PFSK-1 (cell line): ENCODE measurements around the gene GALR2.

Experiments used
- FOXP2 ChIP-seq: optimal IDR thresholded peaks from 2 replicates; pipeline ENCODE3; 2011; ENCODE audit warnings: borderline replicate concordance, control low read depth, inconsistent platforms; ENCODE audit not compliant: insufficient read depth; ENCODE audit errors: extremely low read length, extremely low read depth
- POLR2AphosphoS5 ChIP-seq: IDR thresholded peaks from 2 replicates; pipeline ENCODE4 v1.6.1; 2012; ENCODE audit warnings: low read depth, mild to moderate bottlenecking, control low read depth, low read length, moderate library complexity
- SIN3A ChIP-seq: IDR thresholded peaks from 2 replicates; pipeline ENCODE4 v1.6.1; 2012; ENCODE audit warnings: mild to moderate bottlenecking, low read length, moderate library complexity, borderline replicate concordance; ENCODE audit not compliant: insufficient read depth
- TAF1 ChIP-seq: IDR thresholded peaks from 2 replicates; pipeline ENCODE4 v1.6.1; 2012; ENCODE audit warnings: low read length, control low read depth, borderline replicate concordance; ENCODE audit not compliant: insufficient read depth
- TF ChIP-seq, protein P1 (sequence below), 2 experiments: IDR thresholded peaks; 2 replicates each; pipeline versions ENCODE4 v1.6.1 to v1.8.0; 2011 to 2012; ENCODE audit warnings: low read depth in 2 of 2, low read length in 2 of 2, control low read depth in 1 of 2, inconsistent platforms in 1 of 2, mild to moderate bottlenecking in 1 of 2, moderate library complexity in 1 of 2; ENCODE audit not compliant: insufficient read depth in 1 of 2

The GALR2 gene

DNA sequence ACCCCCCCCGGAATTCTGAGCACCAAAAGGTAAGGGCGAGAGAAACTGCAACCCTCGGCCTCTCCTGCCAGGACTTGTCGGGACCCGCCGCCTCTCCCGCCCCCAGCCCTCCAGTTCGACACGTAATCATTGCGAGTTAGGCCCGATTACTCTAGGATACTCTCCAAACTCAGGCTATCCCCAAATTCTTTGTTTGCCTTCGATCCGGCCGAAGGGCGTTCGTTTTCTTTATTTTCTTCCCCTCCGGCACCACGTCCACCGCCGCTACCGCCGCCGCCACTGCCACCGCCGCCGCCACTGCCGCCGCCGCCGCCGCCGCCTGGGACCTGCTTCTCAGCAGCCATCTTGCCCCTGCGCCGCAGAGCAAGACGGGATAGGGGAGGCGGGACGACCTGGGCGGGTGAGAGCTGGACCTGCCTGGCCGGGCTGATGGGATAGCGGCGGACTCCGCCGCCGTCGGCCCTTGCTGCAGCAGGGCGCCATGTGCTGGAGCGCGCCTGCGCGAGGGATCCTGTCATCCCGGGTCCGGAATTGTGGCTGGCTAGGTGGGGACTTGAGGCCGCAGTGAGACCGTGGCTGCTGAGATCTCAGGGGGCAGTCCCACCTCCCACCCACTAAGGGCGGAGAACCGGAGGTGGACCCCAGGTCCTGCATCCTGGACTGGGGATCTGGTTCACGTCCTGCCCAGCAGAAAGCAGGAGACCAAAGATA lies 2.3 kb upstream of the GALR2 start, which contains the start of gene SRP68:
TSS of gene SRP68 (minus strand) at position 370 of the 711 bp plus-strand sequence. CDS start at position 344, 26 bp downstream.
- TF ChIP-seq FOXP2 = peak; percentile 86
- TF ChIP-seq POLR2AphosphoS5 = peak; percentile 92
- no peak for TF ChIP-seq SIN3A
- peak; percentile 90 for TF ChIP-seq TAF1
- TF ChIP-seq, protein P1, sequence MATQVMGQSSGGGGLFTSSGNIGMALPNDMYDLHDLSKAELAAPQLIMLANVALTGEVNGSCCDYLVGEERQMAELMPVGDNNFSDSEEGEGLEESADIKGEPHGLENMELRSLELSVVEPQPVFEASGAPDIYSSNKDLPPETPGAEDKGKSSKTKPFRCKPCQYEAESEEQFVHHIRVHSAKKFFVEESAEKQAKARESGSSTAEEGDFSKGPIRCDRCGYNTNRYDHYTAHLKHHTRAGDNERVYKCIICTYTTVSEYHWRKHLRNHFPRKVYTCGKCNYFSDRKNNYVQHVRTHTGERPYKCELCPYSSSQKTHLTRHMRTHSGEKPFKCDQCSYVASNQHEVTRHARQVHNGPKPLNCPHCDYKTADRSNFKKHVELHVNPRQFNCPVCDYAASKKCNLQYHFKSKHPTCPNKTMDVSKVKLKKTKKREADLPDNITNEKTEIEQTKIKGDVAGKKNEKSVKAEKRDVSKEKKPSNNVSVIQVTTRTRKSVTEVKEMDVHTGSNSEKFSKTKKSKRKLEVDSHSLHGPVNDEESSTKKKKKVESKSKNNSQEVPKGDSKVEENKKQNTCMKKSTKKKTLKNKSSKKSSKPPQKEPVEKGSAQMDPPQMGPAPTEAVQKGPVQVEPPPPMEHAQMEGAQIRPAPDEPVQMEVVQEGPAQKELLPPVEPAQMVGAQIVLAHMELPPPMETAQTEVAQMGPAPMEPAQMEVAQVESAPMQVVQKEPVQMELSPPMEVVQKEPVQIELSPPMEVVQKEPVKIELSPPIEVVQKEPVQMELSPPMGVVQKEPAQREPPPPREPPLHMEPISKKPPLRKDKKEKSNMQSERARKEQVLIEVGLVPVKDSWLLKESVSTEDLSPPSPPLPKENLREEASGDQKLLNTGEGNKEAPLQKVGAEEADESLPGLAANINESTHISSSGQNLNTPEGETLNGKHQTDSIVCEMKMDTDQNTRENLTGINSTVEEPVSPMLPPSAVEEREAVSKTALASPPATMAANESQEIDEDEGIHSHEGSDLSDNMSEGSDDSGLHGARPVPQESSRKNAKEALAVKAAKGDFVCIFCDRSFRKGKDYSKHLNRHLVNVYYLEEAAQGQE (IDR thresholded peaks at IDR 0.05; ENCODE audit: insufficient read depth in 1 of 2, low read depth in 2 of 2, low read length in 2 of 2) = peak in 1 of 2 experiments; percentile 72; a peak in 2 of 4 replicates

- TF ChIP-seq, protein P1 (IDR thresholded peaks at IDR 0.05; ENCODE audit: insufficient read depth in 1 of 2, low read depth in 2 of 2, low read length in 2 of 2) = no peak
- TF ChIP-seq SIN3A (no peak), FOXP2 (no peak), POLR2AphosphoS5 (no peak), TAF1 (no peak)
These were observed 974 bp downstream of the GALR2 start for GRCh38 chr17:76075364-76076145.

DNA sequence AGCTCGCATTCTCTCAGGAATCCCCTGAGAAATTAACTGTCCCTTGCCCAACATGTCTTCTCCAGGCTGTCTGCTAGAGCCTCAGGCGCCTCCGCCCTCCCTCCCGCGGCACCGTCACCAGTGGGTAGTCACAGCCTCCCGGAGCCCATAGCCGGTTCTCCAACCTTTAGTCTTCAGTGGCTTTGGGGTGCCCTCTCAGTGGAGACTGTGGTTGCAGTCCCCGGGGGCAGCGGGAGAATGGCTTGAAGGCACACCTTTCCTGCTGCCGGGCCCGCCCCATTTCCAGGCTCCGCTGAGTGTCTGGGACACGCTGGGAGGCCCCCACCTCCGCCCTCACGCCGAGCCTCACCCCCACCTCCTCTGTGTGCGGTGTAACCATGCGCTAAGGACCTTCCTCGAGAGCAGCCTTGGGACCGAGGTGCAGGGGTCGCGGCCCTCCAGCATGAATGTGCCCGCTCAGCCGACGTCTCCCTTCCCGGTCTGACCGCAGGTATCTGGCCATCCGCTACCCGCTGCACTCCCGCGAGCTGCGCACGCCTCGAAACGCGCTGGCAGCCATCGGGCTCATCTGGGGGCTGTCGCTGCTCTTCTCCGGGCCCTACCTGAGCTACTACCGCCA lies 1.7 kb downstream of the GALR2 start:
- TF ChIP-seq SIN3A = no peak
- TF ChIP-seq, protein P1 (IDR thresholded peaks at IDR 0.05; ENCODE audit: insufficient read depth in 1 of 2, low read depth in 2 of 2, low read length in 2 of 2) = no peak
- no peak for TF ChIP-seq POLR2AphosphoS5
- TF ChIP-seq TAF1 = no peak
- TF ChIP-seq FOXP2 = no peak

- no peak for TF ChIP-seq TAF1
- TF ChIP-seq FOXP2 = no peak
- TF ChIP-seq, protein P1 (IDR thresholded peaks at IDR 0.05; ENCODE audit: insufficient read depth in 1 of 2, low read depth in 2 of 2, low read length in 2 of 2) = no peak
- no peak for TF ChIP-seq SIN3A
- TF ChIP-seq POLR2AphosphoS5 = no peak
These were observed 2.4 kb downstream of the GALR2 start for GRCh38 chr17:76076765-76077583.
